Loucy (cell line): Measurements from ENCODE around the gene CRYBG2.
"Not testable (repeated sequence)": the region's sequence is repeated elsewhere in the genome, so short reads cannot be mapped to it uniquely, and the experiment has no call there.

Experiments used
- EZH2phosphoT487 ChIP-seq: fragments of 200-600 bp; IDR thresholded peaks from 2 replicates; pipeline ENCODE4 v1.6.1; 2018; ENCODE audit warnings: antibody characterized with exemption, mild to moderate bottlenecking, moderate library complexity, borderline replicate concordance
- TF ChIP-seq, protein P1 (sequence below): fragments of 200-600 bp; sonication (generic); conservative IDR thresholded peaks from 2 replicates; pipeline ENCODE4 v1.5.1; 2014; ENCODE audit warnings: mild to moderate bottlenecking, antibody characterized with exemption, low read length

GRCh38 chr1:26333312-26333711 is 20.6 kb downstream of the CRYBG2 start:
- TF ChIP-seq, protein P1, sequence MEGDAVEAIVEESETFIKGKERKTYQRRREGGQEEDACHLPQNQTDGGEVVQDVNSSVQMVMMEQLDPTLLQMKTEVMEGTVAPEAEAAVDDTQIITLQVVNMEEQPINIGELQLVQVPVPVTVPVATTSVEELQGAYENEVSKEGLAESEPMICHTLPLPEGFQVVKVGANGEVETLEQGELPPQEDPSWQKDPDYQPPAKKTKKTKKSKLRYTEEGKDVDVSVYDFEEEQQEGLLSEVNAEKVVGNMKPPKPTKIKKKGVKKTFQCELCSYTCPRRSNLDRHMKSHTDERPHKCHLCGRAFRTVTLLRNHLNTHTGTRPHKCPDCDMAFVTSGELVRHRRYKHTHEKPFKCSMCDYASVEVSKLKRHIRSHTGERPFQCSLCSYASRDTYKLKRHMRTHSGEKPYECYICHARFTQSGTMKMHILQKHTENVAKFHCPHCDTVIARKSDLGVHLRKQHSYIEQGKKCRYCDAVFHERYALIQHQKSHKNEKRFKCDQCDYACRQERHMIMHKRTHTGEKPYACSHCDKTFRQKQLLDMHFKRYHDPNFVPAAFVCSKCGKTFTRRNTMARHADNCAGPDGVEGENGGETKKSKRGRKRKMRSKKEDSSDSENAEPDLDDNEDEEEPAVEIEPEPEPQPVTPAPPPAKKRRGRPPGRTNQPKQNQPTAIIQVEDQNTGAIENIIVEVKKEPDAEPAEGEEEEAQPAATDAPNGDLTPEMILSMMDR = not testable (repeated sequence)
- TF ChIP-seq EZH2phosphoT487 = not testable (repeated sequence)
